Nephron (organoid): ENCODE data around the gene MAML2.
A peak's percentile ranks its signal among the peaks of the same experiment; 100 is the strongest.

Experiments
- H3K27ac Mint-ChIP-seq, 3 experiments: 2 replicates each; pipeline ENCODE4 v1.8.0; 2020; ENCODE audit warnings: mixed read lengths in 3 of 3, mild to moderate bottlenecking in 2 of 3, moderate library complexity in 1 of 3
- H3K27me3 Mint-ChIP-seq: 2 replicates; pipeline ENCODE4 v1.8.0; 2021; ENCODE audit warnings: low read depth, mild to moderate bottlenecking, moderate library complexity, mixed read lengths
- H3K36me3 Mint-ChIP-seq: 2 replicates; pipeline ENCODE4 v1.8.0; 2020; ENCODE audit warnings: low read depth, mixed read lengths
- H3K4me1 Mint-ChIP-seq: 2 replicates; pipeline ENCODE4 v1.8.0; 2020; ENCODE audit warnings: mixed read lengths
- H3K4me3 Mint-ChIP-seq, 3 experiments: 2 replicates each; pipeline ENCODE4 v1.8.0; 2020; ENCODE audit warnings: mild to moderate bottlenecking in 3 of 3, mixed read lengths in 3 of 3, moderate library complexity in 2 of 3
- H3K9me3 Mint-ChIP-seq: 2 replicates; pipeline ENCODE4 v1.8.0; 2020; ENCODE audit warnings: mixed read lengths
- TF ChIP-seq, protein P1 (sequence below), 3 experiments: fragments of 200-600 bp; sonication (generic); IDR thresholded peaks; one replicate each; pipeline ENCODE4 v1.5.0; 2021; ENCODE audit warnings: antibody characterized with exemption in 3 of 3; ENCODE audit not compliant: unreplicated experiment in 3 of 3

MAML2 gene

DNA sequence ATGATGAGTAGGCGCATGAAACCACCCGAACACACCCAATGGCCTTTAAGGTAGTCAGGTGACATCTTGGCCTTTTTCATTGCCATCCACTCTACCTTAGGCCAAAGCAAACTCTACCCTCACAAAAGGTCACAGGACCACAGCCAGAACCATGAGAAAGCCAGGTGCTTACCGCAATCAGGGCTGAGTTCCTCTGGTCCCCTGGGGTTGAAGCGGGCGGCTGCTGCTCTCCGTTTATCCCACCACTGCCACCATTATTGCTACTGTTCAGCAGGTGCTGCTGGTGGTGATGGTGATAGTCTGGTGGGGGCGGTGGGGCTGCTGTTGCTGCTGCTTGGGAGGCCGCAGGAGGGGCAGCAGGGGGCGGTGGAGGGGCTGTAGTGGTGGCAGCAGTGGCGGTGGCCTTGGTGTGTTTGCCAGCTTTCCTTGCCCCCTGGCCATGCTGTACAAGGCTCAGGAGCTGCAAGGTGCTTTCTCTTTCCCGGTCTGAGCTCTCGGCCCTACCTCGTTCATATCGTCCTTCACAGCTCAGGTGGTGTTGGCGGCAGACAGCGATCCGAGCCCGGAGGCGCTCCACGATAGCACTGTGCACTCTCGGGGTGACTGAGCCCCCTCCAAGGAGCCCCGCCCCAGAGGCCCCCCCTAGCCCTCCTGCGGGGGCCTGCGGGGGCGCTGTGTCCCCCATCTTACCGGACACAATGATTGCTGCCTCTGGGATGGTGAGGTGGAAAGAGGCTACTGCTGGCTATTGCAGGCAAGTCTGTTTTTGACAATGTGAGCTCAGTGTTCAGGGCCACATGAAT lies 1.6 kb downstream of the MAML2 start:
- peaks cover 56% of the 10 kb centered on the region for H3K4me1 Mint-ChIP-seq
- peak overlapping the region; percentile 88 to 95 (median 90) for H3K27ac Mint-ChIP-seq
- peaks cover 3% of the 10 kb centered on the region for H3K9me3 Mint-ChIP-seq
- H3K4me3 Mint-ChIP-seq: peak overlapping the region; percentile 89 to 97 (median 93)
- H3K36me3 Mint-ChIP-seq: no peaks in the 10 kb centered on the region
- TF ChIP-seq, protein P1, sequence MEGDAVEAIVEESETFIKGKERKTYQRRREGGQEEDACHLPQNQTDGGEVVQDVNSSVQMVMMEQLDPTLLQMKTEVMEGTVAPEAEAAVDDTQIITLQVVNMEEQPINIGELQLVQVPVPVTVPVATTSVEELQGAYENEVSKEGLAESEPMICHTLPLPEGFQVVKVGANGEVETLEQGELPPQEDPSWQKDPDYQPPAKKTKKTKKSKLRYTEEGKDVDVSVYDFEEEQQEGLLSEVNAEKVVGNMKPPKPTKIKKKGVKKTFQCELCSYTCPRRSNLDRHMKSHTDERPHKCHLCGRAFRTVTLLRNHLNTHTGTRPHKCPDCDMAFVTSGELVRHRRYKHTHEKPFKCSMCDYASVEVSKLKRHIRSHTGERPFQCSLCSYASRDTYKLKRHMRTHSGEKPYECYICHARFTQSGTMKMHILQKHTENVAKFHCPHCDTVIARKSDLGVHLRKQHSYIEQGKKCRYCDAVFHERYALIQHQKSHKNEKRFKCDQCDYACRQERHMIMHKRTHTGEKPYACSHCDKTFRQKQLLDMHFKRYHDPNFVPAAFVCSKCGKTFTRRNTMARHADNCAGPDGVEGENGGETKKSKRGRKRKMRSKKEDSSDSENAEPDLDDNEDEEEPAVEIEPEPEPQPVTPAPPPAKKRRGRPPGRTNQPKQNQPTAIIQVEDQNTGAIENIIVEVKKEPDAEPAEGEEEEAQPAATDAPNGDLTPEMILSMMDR (IDR thresholded peaks at IDR 0.05; ENCODE audit: unreplicated experiment in 3 of 3): peak in 1 of 3 experiments; percentile 34
- no peaks in the 10 kb centered on the region for H3K27me3 Mint-ChIP-seq

DNA sequence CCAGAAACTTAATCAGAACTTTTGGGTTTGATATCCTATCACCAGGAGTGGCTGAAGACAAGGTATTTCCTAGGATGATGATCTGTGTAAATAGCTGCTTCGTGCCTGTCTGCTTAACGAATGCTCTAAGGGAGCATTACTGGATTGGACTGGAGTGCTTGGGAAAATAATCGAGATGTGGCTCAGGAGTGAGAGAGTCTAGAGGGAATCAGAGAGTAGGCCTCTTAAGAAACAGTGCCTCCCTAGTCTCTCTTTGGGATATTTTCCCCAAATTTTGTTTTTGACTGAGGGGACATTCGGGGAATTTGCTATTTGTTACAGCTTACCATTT lies 2.5 kb downstream of the MAML2 start:
- H3K4me1 Mint-ChIP-seq: peaks cover 63% of the 10 kb centered on the region
- H3K36me3 Mint-ChIP-seq: no peaks in the 10 kb centered on the region
- no peaks in the 10 kb centered on the region for H3K27me3 Mint-ChIP-seq
- TF ChIP-seq, protein P1 (IDR thresholded peaks at IDR 0.05; ENCODE audit: unreplicated experiment in 3 of 3): no peak
- H3K9me3 Mint-ChIP-seq: peaks cover 3% of the 10 kb centered on the region
- peak overlapping the region; percentile 89 to 97 (median 93) for H3K4me3 Mint-ChIP-seq
- peak overlapping the region; percentile 88 to 95 (median 90) for H3K27ac Mint-ChIP-seq

DNA sequence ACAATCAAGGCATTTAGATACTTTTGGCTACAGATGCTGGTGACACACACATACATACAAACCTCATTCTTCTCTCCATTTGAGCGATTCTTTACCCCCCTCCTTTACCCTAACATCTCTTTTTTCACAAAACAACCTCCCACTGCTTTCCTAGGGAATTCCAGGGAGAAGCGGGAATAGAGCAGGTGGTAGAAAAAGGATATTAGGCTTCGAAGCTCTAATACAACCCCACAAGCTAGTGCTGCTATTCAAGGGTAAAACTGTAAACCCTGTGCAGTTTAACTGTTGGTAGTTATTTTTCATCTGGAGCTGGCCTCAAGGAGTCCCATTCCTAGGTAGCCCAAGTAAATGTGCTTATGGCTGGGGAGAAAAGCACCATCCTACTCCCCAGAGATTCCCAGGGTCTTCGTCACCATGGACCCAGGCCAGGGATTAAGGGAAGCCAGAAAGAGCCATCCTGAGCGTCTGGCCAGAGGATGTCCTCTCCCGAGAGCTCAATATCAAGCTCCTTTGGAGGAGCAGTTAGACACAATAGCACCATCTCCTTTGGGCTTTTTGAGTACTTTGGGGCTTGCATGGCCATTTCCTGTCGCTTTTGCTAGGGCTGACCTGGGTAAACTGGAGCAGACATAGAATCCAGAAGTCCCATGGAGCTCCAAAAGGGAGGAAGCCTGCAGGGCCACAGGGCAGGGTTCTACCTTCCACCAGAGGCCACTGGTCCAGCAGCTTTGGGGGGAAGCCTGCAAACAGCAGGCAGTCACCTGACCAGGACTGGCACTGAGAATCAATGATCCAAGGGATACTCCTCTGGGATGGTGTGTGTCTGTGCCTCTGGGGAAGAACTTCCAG lies 3.1 kb downstream of the MAML2 start:
- Mint-ChIP-seq H3K4me3 (peak overlapping the region; percentile 89 to 97 (median 93)), H3K4me1 (peaks cover 67% of the 10 kb centered on the region), H3K9me3 (peaks cover 3% of the 10 kb centered on the region), H3K36me3 (no peaks in the 10 kb centered on the region), H3K27me3 (no peaks in the 10 kb centered on the region), H3K27ac (peak overlapping the region; percentile 92 to 95 (median 93))
- TF ChIP-seq, protein P1 (IDR thresholded peaks at IDR 0.05; ENCODE audit: unreplicated experiment in 3 of 3): no peak

DNA sequence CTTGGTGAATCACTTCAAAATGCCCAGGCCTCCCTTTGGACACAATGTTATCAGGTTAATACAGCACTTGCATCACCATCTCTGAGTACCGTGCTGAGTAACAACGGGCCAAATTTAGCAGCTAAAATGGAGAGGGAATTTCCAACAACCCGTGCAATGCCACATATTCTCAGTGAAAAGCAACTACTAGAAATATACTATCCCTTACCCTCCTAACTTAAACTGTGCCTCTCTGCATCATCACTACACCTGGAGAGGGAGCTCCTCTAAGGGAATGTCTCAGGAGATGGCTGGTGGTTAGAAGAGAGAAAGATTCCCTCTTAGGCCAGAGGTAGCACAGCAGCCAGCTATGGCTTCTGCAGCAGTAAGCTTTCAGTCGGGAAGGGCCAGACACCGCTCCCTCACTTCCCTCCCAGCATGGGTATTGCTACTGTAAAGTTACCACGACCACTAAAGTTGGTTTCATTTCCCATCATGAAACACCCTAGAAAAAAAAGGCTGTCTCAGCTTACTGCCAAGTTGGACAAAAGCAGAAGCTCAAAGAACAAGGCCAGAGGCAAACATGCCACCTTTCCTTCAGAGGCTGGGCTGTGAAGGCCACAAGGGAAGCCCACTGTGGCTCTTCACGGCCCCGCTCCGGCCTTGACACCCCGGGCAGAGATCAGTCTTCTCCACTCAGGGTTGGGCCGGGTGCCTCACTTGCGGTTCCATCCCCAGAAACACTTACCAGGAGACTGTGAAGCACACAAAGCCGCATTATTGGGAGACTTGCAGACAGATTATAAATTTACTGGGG lies 3.9 kb downstream of the MAML2 start:
- Mint-ChIP-seq H3K4me1 (peaks cover 67% of the 10 kb centered on the region), H3K27me3 (no peaks in the 10 kb centered on the region), H3K27ac (peak overlapping the region; percentile 68 to 93 (median 92)), H3K4me3 (peak overlapping the region; percentile 89 to 97 (median 93)), H3K36me3 (no peaks in the 10 kb centered on the region), H3K9me3 (peaks cover 3% of the 10 kb centered on the region)
- TF ChIP-seq, protein P1 (IDR thresholded peaks at IDR 0.05; ENCODE audit: unreplicated experiment in 3 of 3): no peak

DNA sequence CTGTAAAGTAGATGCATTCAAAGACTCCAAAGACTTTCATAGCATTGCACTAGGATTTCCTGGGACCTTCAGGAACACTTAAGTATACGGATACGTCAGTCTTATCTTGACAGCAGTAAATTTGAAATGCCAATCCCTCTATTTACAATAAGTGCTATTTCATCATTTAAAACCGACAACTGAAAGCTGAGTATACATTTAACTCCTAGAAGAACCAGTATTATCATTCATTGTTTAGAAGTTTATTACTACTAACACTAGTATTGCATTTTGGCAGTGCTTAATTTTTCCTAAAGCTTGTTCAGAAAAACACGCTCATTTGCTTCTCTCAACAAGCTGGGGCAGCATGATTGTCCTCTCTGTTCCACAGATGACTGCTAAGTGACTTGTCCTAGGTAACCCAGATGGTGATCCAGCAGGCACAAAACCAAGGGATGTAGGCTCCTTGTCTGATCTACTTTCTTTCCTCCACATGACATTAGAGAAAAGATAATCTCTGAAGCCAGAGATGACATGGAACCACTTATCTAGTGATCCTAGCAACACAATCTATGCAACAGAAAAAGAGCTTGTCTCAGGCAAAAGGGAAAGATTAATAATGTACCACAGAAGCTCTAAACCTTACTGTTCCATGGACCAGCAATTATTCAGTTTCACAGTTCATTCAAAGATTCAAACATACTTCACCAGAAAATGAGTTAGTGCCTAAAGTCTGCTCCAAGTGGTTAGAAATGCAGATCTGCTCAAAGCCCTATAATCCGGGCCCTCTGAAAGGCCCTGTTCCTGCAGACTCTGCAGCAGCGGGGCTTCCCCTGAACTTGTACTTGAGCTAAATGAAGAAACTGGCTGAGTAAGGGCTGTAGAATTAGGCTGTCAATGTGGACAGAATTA lies 5.2 kb downstream of the MAML2 start:
- TF ChIP-seq, protein P1 (IDR thresholded peaks at IDR 0.05; ENCODE audit: unreplicated experiment in 3 of 3): no peak
- Mint-ChIP-seq H3K27ac (peak overlapping the region; percentile 68 to 93 (median 92)), H3K36me3 (no peaks in the 10 kb centered on the region), H3K4me1 (peaks cover 72% of the 10 kb centered on the region), H3K4me3 (peak overlapping the region; percentile 70 to 97 (median 93)), H3K27me3 (no peaks in the 10 kb centered on the region), H3K9me3 (no peaks in the 10 kb centered on the region)
